K562 (cell line): Measurements from ENCODE around the gene PDE4A. TPM values are rescaled to one million over a fixed set of nuclear protein-coding genes. Genes with fewer than 3 reads are reported as not detected.

ENCODE experiments used
- BCOR ChIP-seq: fragments of 450-650 bp; IDR thresholded peaks from 2 replicates; pipeline ENCODE4 v1.6.1; 2016
- C11orf30 ChIP-seq: fragments of 450-650 bp; IDR thresholded peaks from 2 replicates; pipeline ENCODE4 v1.6.1; 2016; ENCODE audit warnings: low read depth, mild to moderate bottlenecking
- DPF2 ChIP-seq: fragments of 450-650 bp; IDR thresholded peaks from 2 replicates; pipeline ENCODE4 v1.6.1; 2016
- EWSR1 ChIP-seq: fragments of 450-650 bp; IDR thresholded peaks from 2 replicates; pipeline ENCODE4 v1.6.1; 2018; ENCODE audit warnings: borderline replicate concordance, mild to moderate bottlenecking, low read depth, moderate library complexity; ENCODE audit not compliant: partially characterized antibody
- JUND ChIP-seq, 2 experiments: IDR thresholded peaks; 2 replicates in 1 of 2; 3 replicates in 1 of 2; pipeline ENCODE4 v1.6.1; 2011; ENCODE audit warnings: borderline replicate concordance in 2 of 2, low read depth in 2 of 2, low read length in 2 of 2, improper control_type of control experiment in 1 of 2, missing biosample characterization in 1 of 2, missing genetic modification characterization in 1 of 2, missing genetic modification reagents in 1 of 2
- MAFF ChIP-seq: IDR thresholded peaks from 2 replicates; pipeline ENCODE4 v1.6.1; 2012; ENCODE audit warnings: low read length, improper control_type of control experiment
- NFATC3 ChIP-seq: fragments of 450-650 bp; IDR thresholded peaks from 2 replicates; pipeline ENCODE4 v1.6.1; 2017; ENCODE audit warnings: mild to moderate bottlenecking
- NFE2 ChIP-seq: IDR thresholded peaks from 2 replicates; pipeline ENCODE4 v1.6.1; 2014; ENCODE audit warnings: antibody characterized with exemption, low read depth
- NONO ChIP-seq, 2 experiments: fragments of 200-400 bp in 1 of 2; fragments of 450-650 bp in 1 of 2; formaldehyde crosslinking in 1 of 2; IDR thresholded peaks; 2 replicates each; pipeline ENCODE4 v1.6.1; 2017; ENCODE audit warnings: low read depth in 2 of 2, mild to moderate bottlenecking in 2 of 2, moderate library complexity in 2 of 2, low read length in 1 of 2
- RBM25 ChIP-seq: fragments of 200-400 bp; formaldehyde crosslinking; IDR thresholded peaks from 2 replicates; pipeline ENCODE4 v1.6.1; 2018; ENCODE audit warnings: low read length, low read depth, moderate library complexity; ENCODE audit not compliant: severe bottlenecking
- RCOR1 ChIP-seq, 2 experiments: IDR thresholded peaks; 2 replicates each; pipeline ENCODE4 v1.6.1; 2012; ENCODE audit warnings: low read depth in 2 of 2, low read length in 2 of 2, borderline replicate concordance in 1 of 2, improper control_type of control experiment in 1 of 2
- ZNF232 ChIP-seq: sonication (generic); formaldehyde crosslinking; IDR thresholded peaks from 2 replicates; pipeline ENCODE4 v1.8.0; 2022; ENCODE audit warnings: mild to moderate bottlenecking, missing genetic modification reagents
- ZNF316 ChIP-seq: fragments of 450-650 bp; IDR thresholded peaks from 2 replicates; pipeline ENCODE4 v1.6.1; 2016
- polyA plus RNA-seq, 8 experiments: library from polyadenylated mRNA; depleted of rRNA in 4 of 8; stranded (reverse) in 5 of 8; unstranded in 3 of 8; fragments of >200 nt; fragmentation: Nextera tagmentation in 2 of 8; fragmentation: Illumina TruSeq in 1 of 8; extraction: Ambion mirVana in 2 of 8; extraction: Trizol in 1 of 8; gene quantifications; 2 replicates each; pipeline versions ENCODE4 v1.2.1 to v1.2.3, GENCODE V29; 2011 to 2014; ENCODE audit warnings: inconsistent platforms in 1 of 8, missing spikeins in 1 of 8
- total RNA-seq, 7 experiments: library from RNA; depleted of rRNA in 6 of 7; stranded (reverse); fragments of >200 nt in 6 of 7; fragmentation: Illumina TruSeq in 2 of 7; extraction: Trizol in 2 of 7; gene quantifications; 2 replicates each; pipeline versions ENCODE4 v1.2.1 to v1.2.3, GENCODE V29; 2011 to 2021; ENCODE audit warnings: low replicate concordance in 1 of 7
- TF ChIP-seq, protein P1 (sequence below), 2 experiments: fragments of 450-650 bp in 1 of 2; sonication (generic) in 1 of 2; formaldehyde crosslinking in 1 of 2; IDR thresholded peaks in 1 of 2; conservative IDR thresholded peaks in 1 of 2; 2 replicates each; pipeline versions ENCODE4 v1.6.1 to v1.8.1; 2016 to 2023; ENCODE audit warnings: mild to moderate bottlenecking in 2 of 2, moderate library complexity in 2 of 2, inconsistent platforms in 1 of 2, missing genetic modification reagents in 1 of 2
- TF ChIP-seq, protein P2 (sequence below): sonication (generic); formaldehyde crosslinking; IDR thresholded peaks from 2 replicates; pipeline ENCODE4 v1.8.0; 2022; ENCODE audit warnings: missing genetic modification reagents, mild to moderate bottlenecking, moderate library complexity, borderline replicate concordance

Gene PDE4A
- total and polyA plus RNA-seq, 9 of the 15 experiments (the other 6 are each of a cell fraction or from before 2014, with no cell fraction given) = 0.66 to 26.9 (median 4.6) TPM

DNA sequence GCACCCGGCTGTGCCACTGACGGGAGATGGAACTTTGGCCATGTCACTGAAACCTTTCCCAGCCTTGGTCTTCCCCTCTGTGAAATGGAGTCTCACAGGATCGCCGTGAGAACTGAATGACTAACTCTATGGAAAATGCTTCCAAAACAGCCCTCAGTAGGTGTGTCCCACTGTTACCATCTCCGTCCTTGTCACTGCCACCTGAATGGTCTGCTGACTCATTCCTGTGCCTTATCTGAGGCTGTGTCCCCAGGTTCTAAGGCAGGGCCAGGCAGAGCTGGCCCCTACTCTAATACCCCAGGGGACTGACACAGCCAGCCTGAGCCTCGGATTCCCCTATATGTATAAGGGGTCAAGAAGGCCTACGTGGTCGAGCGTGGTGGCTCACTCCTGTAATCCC is 21.5 kb upstream of the PDE4A start (continued):
- TF ChIP-seq ZNF232 (CRISPR knock-in tag) (no peak), NFE2 (peak; percentile 77), ZNF316 (peak; percentile 32; the same call in 1 of the 2 replicates), DPF2 (peak; percentile 46; the same call in 1 of the 2 replicates), JUND (IDR thresholded peaks at IDR 0.05; ENCODE audit: borderline replicate concordance, low read depth, low read length) (peak; percentile 56; the same call in 1 of the 2 replicates), JUND (tag; IDR thresholded peaks at IDR 0.05; ENCODE audit: borderline replicate concordance, low read depth, low read length) (peak; percentile 38; the same call in 1 of the 3 replicates), RCOR1 (IDR thresholded peaks at IDR 0.05; ENCODE audit: borderline replicate concordance in 1 of 2, low read depth in 2 of 2, low read length in 2 of 2) (0 out of 4 replicates have a peak, but pooled peaks of 1 of the 2 experiments have one; percentile 7), RBM25 (peak; percentile 38), NONO (IDR thresholded peaks at IDR 0.05; ENCODE audit: low read depth in 2 of 2, low read length in 1 of 2) (no peak), EWSR1 (no peak), C11orf30 (peak; percentile 62), BCOR (peak; percentile 31; the same call in 1 of the 2 replicates), NFATC3 (no peak), MAFF (peak; percentile 20; the same call in 1 of the 2 replicates)
- TF ChIP-seq, protein P1, sequence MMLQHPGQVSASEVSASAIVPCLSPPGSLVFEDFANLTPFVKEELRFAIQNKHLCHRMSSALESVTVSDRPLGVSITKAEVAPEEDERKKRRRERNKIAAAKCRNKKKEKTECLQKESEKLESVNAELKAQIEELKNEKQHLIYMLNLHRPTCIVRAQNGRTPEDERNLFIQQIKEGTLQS (IDR thresholded peaks at IDR 0.05) = 0 out of 2 replicates have a peak, but pooled peaks have one; percentile 18
- TF ChIP-seq, protein P1 (CRISPR knock-in tag; conservative IDR thresholded peaks at IDR 0.05) = no peak
- TF ChIP-seq, protein P2, sequence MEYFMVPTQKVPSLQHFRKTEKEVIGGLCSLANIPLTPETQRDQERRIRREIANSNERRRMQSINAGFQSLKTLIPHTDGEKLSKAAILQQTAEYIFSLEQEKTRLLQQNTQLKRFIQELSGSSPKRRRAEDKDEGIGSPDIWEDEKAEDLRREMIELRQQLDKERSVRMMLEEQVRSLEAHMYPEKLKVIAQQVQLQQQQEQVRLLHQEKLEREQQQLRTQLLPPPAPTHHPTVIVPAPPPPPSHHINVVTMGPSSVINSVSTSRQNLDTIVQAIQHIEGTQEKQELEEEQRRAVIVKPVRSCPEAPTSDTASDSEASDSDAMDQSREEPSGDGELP = peak; percentile 14; the same call in 1 of the 2 replicates
- TF ChIP-seq, all 486 proteins: peak for 12
